Panc1 (cell line): ENCODE measurements around the gene RASL11A. TPM values are rescaled to one million over a fixed set of nuclear protein-coding genes. Genes with fewer than 3 reads are reported as not detected.

Experiments
- ATAC-seq: fragments of 200-7000 bp; cut with Tn5 transposase; 2 replicates; pipeline ENCODE4 v1.9.1; 2020; ENCODE audit warnings: mild to moderate bottlenecking, moderate library complexity
- BruUV-seq: library from RNA; stranded (reverse); fragments of 400-500 nt; replicated peaks from 2 replicates; lab custom pipeline; 2021; lab: Mats Ljungman, UMichigan
- CTCF ChIA-PET: fragments of 300-600 bp; sonication (Branson Sonifier 250); formaldehyde crosslinking; loops from one replicate; lab custom pipeline; 2022; ENCODE audit warnings: antibody characterized with exemption; lab: Charles Lee
- POLR2A ChIA-PET: fragments of 300-600 bp; sonication (Branson Sonifier 250); formaldehyde crosslinking; loops from one replicate; lab custom pipeline; 2022; ENCODE audit warnings: antibody characterized with exemption; lab: Charles Lee
- DNase-seq: peaks from one replicate; pipeline ENCODE4 v3.0.0-alpha.2; 2010; ENCODE audit warnings: low read depth, low spot score
- H3K27ac ChIP-seq: 2 replicates; pipeline ENCODE4 v1.5.1; 2011; ENCODE audit warnings: mild to moderate bottlenecking, low read length, inconsistent platforms
- H3K27me3 ChIP-seq: fragments of 200-500 bp; sonication (Bioruptor generic); 2 replicates; pipeline ENCODE4 v1.6.0; 2014; ENCODE audit warnings: low read length, inconsistent platforms; ENCODE audit not compliant: control insufficient read depth, insufficient read depth
- H3K36me3 ChIP-seq: fragments of 200-500 bp; sonication (Bioruptor generic); 2 replicates; pipeline ENCODE4 v1.5.1; 2014; ENCODE audit warnings: inconsistent platforms, mild to moderate bottlenecking, low read length, moderate library complexity; ENCODE audit not compliant: control insufficient read depth, insufficient read depth
- H3K4me1 ChIP-seq: 2 replicates; pipeline ENCODE4 v1.5.1; 2011; ENCODE audit warnings: inconsistent platforms, mild to moderate bottlenecking, low read length, moderate library complexity; ENCODE audit not compliant: control insufficient read depth, insufficient read depth
- H3K4me3 ChIP-seq, 2 experiments: 2 replicates each; pipeline ENCODE4 v1.5.1; 2011 to 2012; ENCODE audit warnings: low read depth in 2 of 2, low read length in 2 of 2, mild to moderate bottlenecking in 2 of 2, inconsistent platforms in 1 of 2, moderate library complexity in 1 of 2
- H3K9me3 ChIP-seq: fragments of 200-500 bp; sonication (Bioruptor generic); 2 replicates; pipeline ENCODE4 v1.5.1; 2014; ENCODE audit warnings: low read depth, mild to moderate bottlenecking, inconsistent platforms, low read length, moderate library complexity; ENCODE audit not compliant: control insufficient read depth, insufficient read depth
- POLR2AphosphoS5 ChIP-seq: IDR thresholded peaks from 2 replicates; pipeline ENCODE4 v1.6.1; 2012; ENCODE audit warnings: mild to moderate bottlenecking, low read depth, low read length, moderate library complexity
- REST ChIP-seq, 2 experiments: IDR thresholded peaks; 2 replicates each; pipeline ENCODE4 v1.6.1; 2011 to 2012; ENCODE audit warnings: low read depth in 2 of 2, control low read depth in 1 of 2, low read length in 1 of 2, mild to moderate bottlenecking in 1 of 2, moderate library complexity in 1 of 2; ENCODE audit not compliant: insufficient read depth in 1 of 2
- SIN3A ChIP-seq: IDR thresholded peaks from 2 replicates; pipeline ENCODE4 v1.6.1; 2012; ENCODE audit warnings: low read depth, mild to moderate bottlenecking, low read length, moderate library complexity, borderline replicate concordance; ENCODE audit not compliant: insufficient read depth
- TCF7L2 ChIP-seq: IDR thresholded peaks from 2 replicates; pipeline ENCODE4 v1.6.1; 2011; ENCODE audit warnings: mild to moderate bottlenecking, low read depth, low read length, inconsistent platforms
- in situ Hi-C: cut with HindIII; loops from 2 replicates; pipeline ENCODE4 v1.10.0; 2016; ENCODE audit warnings: low sequenced_read_pairs, low pct_unique_long_range_greater_than_20kb
- intact Hi-C: fragments of 100-400 bp; cut with micrococcal nuclease; formaldehyde crosslinking; loops from one replicate; pipeline ENCODE4 v1.10.0; 2022; ENCODE audit not compliant: unreplicated experiment
- total RNA-seq: library from RNA; stranded (reverse); gene quantifications from one replicate; pipeline ENCODE4 v1.2.1, GENCODE V29; 2021; ENCODE audit not compliant: unreplicated experiment

Gene RASL11A
- total RNA-seq, 1 experiment from 2014 or later = 136 TPM

- H3K27ac ChIP-seq = no peak overlapping the region
- POLR2A ChIA-PET = no interaction called here
- TF ChIP-seq REST (IDR thresholded peaks at IDR 0.05; ENCODE audit: insufficient read depth in 1 of 2, low read depth in 2 of 2, low read length in 1 of 2) = no peak
- TF ChIP-seq TCF7L2 = no peak
- intact Hi-C loops = loop anchor here (5.0 to 10.0 kb wide), 2 partner anchors 73 to 295 kb away; no protein-coding TSS in a partner anchor
- ATAC-seq (no peak), DNase-seq (no peak)
- no peaks in the 10 kb centered on the region for H3K27me3 ChIP-seq
- no TSS peak for BruUV-seq
- no peaks in the 10 kb centered on the region for H3K9me3 ChIP-seq
- no peaks in the 10 kb centered on the region for H3K36me3 ChIP-seq
- H3K4me1 ChIP-seq = peaks cover 12% of the 10 kb centered on the region
- in situ Hi-C loops = no loop called here
- no peak overlapping the region for H3K4me3 ChIP-seq
- CTCF ChIA-PET = no interaction called here
Measured at GRCh38 chr13:27279506-27279905, 8.9 kb downstream of the RASL11A start.

- no TSS peak for BruUV-seq
- H3K4me1 ChIP-seq = peaks cover 12% of the 10 kb centered on the region
- intact Hi-C loops (no loop called here), in situ Hi-C loops (no loop called here)
- H3K4me3 ChIP-seq = no peak overlapping the region
- DNase-seq (no peak), ATAC-seq (no peak)
- H3K36me3 ChIP-seq = no peaks in the 10 kb centered on the region
- H3K27me3 ChIP-seq = no peaks in the 10 kb centered on the region
- H3K27ac ChIP-seq = peak overlapping the region; percentile 39; the same call in 1 of the 2 replicates
- ChIA-PET POLR2A (no interaction called here), CTCF (no interaction called here)
- TF ChIP-seq REST (IDR thresholded peaks at IDR 0.05; ENCODE audit: insufficient read depth in 1 of 2, low read depth in 2 of 2, low read length in 1 of 2) (no peak), POLR2AphosphoS5 (no peak), SIN3A (no peak), TCF7L2 (no peak)
- H3K9me3 ChIP-seq = no peaks in the 10 kb centered on the region
Measured at GRCh38 chr13:27280009-27280656, 9.5 kb downstream of the RASL11A start.
